HG02678 (cell line): ENCODE measurements around the gene RRP8.

Experiments used
- ATAC-seq: cut with Tn5 transposase; IDR thresholded peaks from one replicate; pipeline ENCODE4 v1.9.1; 2021; ENCODE audit warnings: mild to moderate bottlenecking, moderate library complexity; ENCODE audit not compliant: unreplicated experiment

Gene RRP8

DNA sequence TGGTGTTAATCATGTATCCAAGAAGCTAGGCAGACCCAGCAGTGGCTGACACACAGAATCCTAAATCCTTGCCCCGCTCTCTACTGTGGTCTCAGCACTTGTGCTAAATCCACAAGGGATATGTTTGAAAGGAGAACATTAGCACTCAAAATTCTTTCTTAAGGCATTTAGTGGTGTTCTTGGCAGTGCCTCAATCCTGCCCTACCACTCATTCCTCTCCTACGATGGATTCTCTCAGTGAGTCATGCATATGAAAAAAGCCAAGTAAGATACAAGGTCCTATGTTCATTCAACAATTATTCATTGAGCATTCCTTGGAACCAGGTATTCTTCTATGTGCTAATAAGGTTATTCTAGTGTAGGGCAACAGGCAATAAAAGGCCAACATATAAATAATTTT lies 31.2 kb downstream of the RRP8 start:
- no peak for ATAC-seq

DNA sequence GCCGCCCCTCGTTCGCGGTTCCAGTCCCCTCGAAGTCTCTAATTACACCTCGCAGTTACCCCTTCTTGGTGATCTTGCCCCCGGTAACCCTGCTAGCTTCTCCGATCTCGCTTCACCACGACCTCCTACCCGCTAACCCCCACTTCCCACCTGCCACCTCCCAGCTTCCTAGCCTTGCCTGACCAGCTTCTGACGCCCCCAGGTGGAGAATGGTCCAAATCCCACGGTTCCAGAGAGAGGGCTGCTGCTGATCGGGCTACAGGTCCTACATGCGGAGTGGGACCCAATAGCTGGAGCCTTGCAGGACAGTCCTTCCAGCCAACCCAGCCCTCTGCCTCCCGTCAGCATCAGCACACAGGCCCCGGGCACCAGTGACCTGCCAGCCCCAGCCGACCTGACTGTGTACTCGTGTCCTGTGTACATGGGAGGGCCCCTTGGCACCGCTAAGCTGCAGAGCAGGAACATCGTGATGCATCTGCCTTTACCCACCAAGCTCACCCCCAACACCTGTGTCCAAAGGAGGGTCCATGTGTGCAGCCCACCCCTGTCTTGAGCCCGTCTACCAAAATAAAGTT lies 31.9 kb downstream of the RRP8 start:
- no peak for ATAC-seq

DNA sequence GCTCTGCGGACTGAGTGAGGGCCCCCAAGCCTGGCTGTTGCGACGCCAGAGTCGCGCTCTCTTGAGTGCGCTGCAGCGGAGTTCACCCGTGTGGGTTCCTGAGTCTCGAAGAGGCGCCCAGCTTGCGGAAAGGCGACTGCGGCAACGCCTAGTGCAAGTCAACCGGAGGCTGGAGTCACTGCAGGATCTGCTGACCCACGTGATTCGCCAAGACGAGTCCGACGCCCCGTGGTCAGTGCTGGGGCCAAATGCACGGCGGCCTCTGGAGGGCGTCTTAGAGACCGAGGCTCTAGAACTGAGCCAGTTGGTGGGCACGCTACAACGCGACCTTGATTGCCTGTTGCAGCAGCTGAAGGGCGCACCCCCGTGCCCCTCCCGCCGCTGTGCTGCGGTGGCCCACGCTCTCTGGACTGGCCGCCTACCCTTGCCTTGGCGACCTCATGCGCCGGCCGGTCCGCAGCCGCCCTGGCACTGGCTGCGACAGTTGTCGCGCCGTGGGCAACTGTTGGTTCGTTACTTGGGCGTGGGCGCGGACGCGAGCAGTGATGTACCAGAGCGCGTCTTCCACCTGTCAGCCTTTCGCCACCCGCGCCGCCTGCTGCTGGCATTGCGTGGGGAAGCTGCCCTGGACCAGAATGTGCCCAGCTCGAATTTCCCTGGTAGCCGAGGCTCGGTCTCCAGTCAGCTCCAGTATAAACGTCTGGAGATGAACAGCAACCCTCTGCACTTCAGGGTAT lies 32.6 kb downstream of the RRP8 start:
- no peak for ATAC-seq

DNA sequence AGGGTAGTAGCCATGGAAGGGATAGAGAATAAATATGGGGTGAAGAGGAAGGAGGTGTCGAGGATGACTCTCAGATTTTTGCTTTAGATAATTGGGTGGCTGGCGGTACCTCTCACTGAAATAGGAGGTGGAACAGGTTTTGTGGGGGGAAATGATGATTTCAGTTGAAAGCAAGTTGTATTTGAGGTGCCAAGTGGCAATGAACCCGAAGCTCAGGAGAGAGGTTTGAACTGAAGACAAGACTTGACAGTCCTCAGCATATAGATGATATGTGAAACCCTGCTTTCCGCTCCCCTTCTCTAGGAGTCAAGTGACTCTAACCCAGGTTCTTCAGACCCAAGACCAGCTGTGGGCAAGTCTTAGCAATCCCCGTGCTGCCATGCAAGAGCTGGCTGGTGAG lies 33.7 kb downstream of the RRP8 start:
- ATAC-seq, result no peak

DNA sequence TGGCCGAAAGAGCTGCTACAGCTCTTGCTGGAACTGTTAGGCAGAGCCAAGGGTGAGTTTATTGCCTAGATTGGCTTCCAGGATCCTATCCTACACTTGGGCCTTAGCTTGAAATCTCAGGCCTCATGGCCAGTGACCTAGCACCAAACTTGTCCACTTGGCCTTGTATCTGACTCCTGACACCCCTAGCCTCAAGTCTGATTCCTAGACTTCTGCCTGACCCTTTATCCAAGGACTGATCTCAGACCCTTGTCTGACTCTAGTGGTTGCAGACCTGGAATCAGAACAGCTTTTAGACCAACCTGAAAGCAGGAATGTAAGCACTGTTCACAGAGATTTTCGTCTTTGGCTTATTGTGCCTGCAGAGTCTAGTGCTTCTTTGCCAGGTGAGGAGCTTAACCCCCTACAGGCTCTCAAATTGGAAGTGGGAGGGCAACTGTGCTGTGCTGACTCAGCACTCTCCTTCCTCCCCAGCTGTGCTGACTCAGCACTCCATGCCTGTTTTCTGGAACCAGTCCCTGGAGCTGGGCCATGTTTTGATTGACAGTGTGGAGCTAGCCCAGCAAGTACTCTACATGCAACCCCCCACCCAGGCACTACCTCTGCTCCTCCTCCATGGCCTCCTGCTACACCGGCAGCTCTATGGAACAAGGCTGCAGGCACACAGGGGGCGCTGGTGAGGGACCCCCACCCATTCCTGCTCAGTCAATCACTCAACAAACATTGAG lies 35.1 kb downstream of the RRP8 start:
- ATAC-seq, result no peak

DNA sequence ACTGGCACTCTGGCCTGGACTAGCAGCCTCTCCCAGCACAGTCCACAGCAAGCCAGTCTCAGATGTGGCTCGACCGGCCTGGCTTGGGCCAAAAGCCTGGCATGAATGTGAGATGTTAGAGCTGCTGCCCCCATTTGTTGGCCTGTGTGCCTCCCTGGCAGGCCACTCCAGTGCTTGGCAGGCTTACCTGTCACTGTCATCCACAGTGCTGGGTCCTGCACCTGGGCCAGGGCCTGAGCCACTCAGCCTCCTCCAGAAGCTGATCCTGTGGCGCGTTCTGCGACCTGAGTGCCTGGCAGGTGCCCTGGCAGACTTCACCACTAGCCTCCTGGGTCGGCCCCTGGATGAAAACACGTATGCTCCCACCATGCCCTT lies 36.1 kb downstream of the RRP8 start:
- no peak for ATAC-seq

DNA sequence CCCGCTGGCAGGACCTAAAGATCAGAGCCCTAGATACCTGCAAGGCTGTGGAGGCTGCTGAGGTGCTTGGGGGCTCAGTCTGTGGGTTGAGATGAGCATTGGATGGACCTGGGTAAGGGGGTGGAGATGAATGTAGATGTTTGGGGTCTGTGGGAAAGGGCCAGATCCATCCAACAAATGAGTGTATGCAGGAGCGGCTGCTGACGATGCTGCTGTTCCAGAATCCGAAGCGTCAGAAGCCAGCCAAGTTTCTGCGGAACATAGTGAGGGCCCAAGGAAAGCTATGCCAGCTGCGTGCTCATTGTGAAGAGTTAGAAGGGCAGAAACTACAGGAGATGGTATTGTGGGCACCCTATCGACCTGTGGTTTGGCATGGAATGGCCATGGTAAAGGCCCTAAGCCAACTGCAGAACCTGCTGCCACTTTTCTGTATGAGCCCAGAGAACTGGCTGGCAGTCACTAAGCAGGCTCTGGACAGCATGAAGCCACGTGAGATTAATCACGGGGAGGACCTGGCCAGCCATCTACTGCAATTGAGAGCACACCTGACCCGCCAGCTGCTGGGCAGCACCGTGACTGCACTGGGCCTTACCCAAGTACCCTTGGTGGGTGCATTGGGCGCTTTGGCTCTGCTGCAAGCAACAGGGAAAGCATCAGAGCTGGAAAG lies 36.6 kb downstream of the RRP8 start:
- no peak for ATAC-seq

DNA sequence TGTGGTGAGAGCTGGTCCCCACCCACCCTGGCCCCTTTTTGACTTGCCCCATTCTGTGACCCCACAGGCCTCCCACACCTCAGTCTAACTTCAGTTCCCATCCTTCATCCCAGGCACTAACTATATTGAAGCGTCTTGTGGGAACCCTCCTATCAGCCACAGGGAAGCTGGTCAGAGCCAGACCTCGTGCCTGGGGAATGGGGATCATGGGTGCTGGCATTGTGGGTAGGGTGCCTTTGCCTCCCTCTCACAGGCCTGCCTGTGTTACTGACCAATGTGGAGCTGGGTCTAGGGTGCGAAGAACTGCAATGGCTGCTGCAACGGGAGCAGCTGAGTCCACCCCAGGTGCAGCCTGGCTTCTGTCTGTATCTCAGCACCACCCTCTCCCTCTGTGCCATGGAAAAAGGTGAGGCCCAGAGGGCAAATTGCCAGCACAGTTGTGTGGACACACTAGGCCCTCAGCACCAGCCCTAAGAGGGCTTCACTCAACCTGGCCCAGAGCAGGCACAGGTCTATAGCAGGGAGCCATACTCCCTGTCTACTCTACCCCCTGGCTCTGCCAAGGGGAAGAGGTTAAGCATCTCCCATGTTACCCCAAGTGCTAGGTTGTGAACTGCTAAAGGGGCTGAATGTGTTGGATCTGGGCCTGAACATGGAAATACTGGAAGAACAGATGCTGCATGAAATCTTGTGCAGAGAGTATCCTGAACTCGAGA lies 37.3 kb downstream of the RRP8 start:
- ATAC-seq, result no peak

DNA sequence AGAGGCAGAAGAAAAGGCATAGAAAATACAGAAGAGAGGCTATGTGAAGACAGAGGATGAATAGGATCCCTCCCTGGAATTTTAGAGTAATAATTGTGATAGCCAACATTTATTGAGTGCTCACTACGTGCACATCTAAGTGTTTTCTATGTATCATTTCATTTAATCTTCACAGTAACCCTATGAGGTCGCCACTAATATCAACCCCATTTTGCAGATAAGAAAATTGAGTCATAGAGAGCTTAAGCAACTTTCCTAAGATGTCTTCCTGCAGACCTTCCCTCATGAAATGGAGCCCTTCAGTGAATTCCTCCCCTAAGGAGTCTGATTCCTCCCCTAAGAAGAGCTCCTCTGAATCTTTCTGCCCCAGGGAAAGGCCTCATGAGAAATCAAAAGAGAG lies 38.1 kb downstream of the RRP8 start:
- no peak for ATAC-seq

DNA sequence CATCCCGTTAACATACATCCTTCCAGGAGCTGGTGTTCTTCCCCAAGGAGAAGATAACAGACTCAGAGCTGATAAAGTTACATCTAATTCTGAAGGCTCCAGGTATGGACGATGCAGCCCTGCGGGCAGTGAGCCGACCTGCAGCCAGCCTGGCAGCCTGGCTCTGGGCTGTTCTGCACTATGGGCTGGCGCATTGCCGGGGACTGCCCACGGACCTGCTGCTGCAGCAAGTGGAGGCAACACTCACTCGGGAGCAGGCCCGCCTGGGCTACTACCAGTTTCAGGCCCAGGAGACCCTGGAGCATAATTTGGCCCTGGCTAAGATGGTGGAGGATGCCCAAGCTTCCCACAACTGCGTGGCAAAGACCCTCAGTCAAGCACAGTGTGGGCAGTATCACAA lies 39.7 kb downstream of the RRP8 start:
- ATAC-seq, result no peak

DNA sequence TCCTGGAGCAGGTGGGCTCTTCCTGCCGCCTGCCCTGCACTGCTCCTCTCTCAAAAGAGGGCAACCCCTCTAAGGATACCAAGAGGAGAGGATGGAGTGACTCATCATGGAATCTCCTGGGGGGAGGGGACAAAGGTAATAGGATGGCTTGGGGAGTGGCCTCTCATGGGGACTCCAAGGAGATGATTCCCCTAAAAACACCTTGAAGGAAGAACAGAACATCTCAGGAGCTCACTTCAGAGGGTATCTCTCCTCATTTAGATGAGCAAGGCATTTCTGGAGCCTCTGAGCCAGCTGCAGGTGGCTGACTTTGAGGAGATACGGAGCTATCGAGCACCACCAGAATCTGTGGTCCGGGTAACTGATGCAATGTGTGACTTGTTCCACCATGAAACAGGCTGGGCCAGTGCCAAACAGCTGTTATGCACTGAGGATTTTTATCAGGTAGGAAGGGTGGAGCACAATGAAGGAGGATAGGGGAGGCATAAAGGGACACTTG lies 40.2 kb downstream of the RRP8 start:
- ATAC-seq, result no peak

DNA sequence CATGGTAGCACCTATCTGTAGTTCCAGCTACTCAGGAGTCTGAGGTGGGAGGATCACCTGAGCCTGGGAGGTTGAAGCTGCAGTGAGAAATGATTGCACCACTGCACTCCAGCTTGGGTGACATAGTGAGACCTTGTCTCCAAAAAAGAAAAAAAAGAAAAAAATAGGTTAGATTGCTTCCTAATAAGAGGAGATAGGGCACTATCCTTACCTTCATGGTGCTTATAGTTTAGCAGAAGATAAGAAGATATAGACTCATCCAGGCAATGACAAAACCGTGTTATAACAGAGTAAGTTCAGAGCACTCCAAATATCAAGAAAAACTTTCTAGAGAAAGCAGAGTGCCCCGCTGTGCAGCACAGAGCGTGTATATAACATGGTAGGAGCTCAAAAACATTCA lies 42.1 kb downstream of the RRP8 start:
- ATAC-seq, result no peak

DNA sequence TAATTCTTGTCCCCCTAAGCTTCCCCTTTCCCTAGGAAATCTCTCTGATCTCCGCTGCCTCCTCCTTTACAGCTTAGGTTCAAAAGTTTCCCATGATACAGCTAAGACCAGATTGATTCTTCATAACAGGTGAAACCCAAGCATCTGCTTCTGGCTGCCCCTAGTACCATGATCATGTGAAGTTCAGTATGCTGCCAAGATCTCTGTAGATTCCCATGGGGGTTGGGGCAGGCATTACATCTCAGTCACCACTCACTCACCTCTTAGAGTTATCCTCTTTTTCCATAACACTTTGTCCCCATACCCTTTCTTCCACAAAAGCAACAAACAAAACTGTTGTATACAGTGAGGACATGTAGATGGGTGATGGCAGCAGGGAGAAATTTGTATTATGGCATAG lies 44.0 kb downstream of the RRP8 start:
- no peak for ATAC-seq

DNA sequence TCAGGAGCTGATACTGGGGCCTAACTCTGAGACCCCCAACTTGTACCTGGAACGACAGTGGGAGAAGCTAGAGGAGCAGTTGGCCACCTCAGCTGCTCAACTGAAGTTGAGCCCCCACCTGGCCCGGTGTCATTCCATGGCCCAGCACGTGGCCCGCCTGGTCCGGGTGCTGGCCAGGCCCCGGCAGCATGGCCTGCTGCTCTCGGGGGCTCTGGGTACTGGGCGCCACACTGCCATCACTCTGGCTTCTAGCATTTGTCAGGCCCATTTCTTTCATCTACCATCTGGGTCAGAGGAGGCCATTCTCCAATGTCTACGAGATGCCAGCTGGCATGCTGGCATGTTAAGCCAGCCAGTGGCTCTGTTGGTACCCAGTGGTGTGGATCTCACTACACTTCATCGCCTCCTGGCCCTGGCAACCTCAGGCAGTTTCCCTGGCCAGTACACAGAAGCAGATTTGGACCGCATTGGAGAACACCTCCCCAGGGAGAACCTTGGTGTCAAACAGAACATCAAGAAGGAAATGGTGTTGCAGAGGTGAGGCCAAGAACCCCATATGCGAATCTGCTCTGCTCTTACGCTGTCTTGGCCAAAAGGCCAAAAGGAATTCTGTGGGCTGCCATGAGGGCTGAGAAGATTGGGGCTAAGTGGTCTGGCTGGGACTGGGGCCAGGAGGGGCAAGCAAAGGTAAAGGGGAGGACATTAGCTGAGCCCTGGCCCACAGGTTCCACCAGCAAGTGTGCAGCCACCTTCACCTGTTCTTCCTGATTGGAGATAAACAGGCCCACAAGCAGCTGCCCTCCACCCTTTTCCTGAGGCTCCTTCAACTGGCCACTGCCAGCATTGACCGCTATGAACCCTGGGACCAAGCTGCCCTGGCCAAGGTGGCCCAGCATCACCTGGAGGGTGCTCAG lies 45.4 kb downstream of the RRP8 start:
- ATAC-seq, result no peak

DNA sequence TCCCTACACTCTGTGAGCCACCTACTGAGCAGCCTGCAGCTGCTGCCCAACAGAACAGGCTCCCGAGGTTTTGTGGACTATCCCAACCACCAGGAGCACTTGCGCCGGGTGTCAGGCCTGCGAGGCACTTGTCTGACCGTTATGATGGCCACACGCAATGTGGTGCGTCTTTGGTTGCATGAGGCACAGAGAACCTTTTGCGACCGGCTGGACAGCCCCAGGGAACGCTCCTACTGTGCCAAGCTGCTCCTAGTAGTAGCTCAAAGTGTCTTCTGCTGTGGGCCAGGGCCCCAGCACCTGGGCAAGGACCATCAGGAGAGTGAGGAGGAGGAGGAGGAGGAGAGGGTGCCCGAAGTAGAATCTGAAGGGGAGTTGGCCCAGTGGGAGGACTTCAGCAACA lies 46.4 kb downstream of the RRP8 start:
- ATAC-seq, result no peak

DNA sequence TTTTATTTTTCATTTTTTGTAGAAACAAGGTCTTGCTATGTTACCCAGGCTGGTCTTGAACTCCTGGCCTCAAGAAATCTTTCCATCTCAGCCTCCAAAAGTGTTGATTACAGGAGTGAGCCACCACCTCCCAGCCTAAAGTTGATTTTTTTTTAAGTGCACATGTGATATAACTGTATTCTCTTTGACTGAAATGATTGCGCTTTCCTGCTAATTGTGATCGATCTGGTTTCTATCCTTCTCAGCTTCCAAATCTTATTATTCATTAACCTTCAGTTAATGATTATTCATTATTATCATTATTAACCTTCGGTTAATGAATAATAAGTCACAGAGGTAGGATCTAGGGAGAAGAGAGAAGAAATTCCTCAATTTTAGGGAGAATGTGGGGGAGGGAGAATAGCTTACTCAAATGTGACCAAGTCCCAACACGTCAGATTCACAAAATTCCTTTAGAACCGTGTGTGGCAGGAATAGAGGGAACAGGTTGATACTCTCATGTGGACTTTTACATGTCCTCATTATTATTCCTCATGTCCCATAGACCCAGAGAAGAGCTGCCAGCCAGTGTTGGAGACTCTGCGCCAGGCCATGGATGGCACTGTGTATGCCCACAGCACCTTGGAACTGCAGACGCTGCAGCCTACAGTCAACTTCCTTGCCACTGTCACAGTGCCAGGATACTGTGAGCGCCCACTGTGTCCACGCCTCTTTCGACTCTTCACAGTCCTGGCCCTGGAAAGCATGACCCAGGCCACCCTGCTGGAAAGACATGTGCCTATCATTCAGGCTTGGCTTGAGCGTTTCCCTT lies 47.1 kb downstream of the RRP8 start:
- no peak for ATAC-seq

DNA sequence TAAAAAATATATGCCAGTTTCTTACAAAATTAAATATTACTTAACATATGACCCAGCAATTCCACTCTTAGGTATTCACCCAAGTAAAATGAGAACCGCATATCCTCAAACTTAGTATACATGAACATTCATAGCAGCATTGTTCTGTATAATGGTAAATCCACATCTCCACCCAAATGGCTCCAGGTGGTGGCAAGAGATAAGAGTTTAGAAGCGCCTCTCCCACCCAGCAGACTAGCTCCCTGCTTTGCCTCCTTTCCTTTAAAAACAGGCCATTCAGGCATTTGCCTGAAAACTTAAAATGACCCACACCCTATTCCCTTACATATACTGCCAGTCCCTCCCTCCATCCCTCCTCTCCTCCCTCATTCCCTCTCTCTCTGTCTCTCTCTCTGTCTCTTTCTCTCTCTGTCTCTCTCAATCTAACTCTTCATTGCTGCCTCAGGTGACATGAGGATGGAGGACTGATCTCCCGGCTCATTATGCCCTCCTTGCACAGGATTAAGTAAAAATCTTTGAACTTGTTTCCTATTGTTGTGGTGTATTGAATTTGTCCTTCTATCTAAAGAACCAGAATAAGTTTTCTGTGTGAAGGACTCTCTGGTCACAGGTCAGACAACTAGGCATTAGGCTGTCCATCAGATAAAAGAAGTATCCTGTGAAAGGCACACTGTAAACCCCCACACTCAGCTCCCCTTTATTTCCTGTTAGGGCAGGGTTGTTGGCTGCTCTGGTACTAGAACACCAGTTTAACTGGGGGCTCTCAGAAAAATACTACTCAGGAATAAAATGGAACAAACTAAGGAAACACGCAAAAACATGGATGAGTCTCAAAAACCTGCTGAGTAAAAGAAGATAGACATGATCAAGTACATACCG lies 48.3 kb downstream of the RRP8 start:
- ATAC-seq, result no peak

DNA sequence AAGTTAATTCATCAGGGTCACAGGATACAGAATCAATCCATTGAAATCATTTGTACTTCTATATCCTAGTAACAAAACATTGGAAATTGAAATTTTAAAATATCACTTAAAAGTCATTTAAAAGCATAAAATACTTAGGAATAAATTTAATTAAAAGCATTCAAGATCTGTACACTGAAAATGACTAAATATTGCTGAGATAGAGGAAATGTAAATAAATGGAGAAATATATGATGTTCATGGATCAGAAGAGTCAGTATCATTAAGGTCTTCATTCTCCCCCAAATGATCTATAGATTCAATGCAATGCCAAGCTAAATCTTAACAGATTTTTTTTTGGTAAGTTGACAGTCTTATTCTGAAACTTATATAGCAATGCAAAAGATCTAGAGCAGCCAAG lies 49.8 kb downstream of the RRP8 start:
- no peak for ATAC-seq
